Endothelial cell of umbilical vein (primary cell): ENCODE results near the gene FGD5. TPM values are rescaled to one million over a fixed set of nuclear protein-coding genes. Genes with fewer than 3 reads are reported as not detected.
A peak's percentile ranks its signal among the peaks of the same experiment; 100 is the strongest.

Experiments used
- BruUV-seq: library from RNA; stranded (reverse); fragments of 400-500 nt; replicated peaks from 2 replicates; lab custom pipeline; 2021; lab: Mats Ljungman, UMichigan
- CTCF ChIA-PET: fragments of 300-600, 350-600 bp; sonication (Branson Sonifier 250); formaldehyde crosslinking; loops from one replicate; lab custom pipeline; 2021; ENCODE audit warnings: antibody characterized with exemption, inconsistent platforms; lab: Charles Lee
- POLR2A ChIA-PET: fragments of 300-600, 350-600 bp; sonication (Branson Sonifier 250); formaldehyde crosslinking; loops from one replicate; lab custom pipeline; 2021; ENCODE audit warnings: antibody characterized with exemption, inconsistent platforms; lab: Charles Lee
- DNase-seq: peaks from one replicate; pipeline ENCODE4 v3.0.0-alpha.2; 2011; ENCODE audit warnings: low read depth, low spot score
- FAIRE-seq: peaks from 2 replicates; lab custom pipeline; 2011; peaks lifted over from hg19 to GRCh38; lab: Jason Lieb, UNC
- H2AFZ ChIP-seq: 2 replicates; pipeline ENCODE4 v1.6.0; 2012; ENCODE audit warnings: low read depth, low read length, control low read depth, inconsistent platforms
- H3K27ac ChIP-seq: 2 replicates; pipeline ENCODE4 v1.5.1; 2011; ENCODE audit warnings: low read depth, mild to moderate bottlenecking, control low read depth, low read length, moderate library complexity; ENCODE audit not compliant: insufficient read depth
- H3K27me3 ChIP-seq, 2 experiments: 2 replicates each; pipeline versions ENCODE4 v1.6.0 to v1.6.1; 2011; ENCODE audit warnings: low read length in 2 of 2, mixed read lengths in 1 of 2; ENCODE audit not compliant: control insufficient read depth in 2 of 2, insufficient read depth in 2 of 2
- H3K36me3 ChIP-seq, 2 experiments: 2 replicates in 1 of 2; 3 replicates in 1 of 2; pipeline ENCODE4 v1.5.1; 2011; ENCODE audit warnings: low read length in 2 of 2, mild to moderate bottlenecking in 1 of 2, moderate library complexity in 1 of 2; ENCODE audit not compliant: control insufficient read depth in 2 of 2, insufficient read depth in 2 of 2; ENCODE audit errors: extremely low read depth in 1 of 2
- H3K4me1 ChIP-seq: 3 replicates; pipeline ENCODE4 v1.5.1; 2011; ENCODE audit warnings: mild to moderate bottlenecking, low read length; ENCODE audit not compliant: control insufficient read depth, insufficient read depth; ENCODE audit errors: extremely low read depth
- H3K4me2 ChIP-seq: 2 replicates; pipeline ENCODE4 v1.6.1; 2011; ENCODE audit warnings: low read length, control low read depth, mixed read lengths; ENCODE audit not compliant: insufficient read depth
- H3K4me3 ChIP-seq, 3 experiments: fragments of 200-600 bp in 1 of 3; sonication (generic), shearing (Covaris generic) in 1 of 3; replicated peaks in 1 of 3; 2 replicates each; pipeline ENCODE4 v1.5.1; 2011 to 2016; ENCODE audit warnings: control low read depth in 3 of 3, low read length in 3 of 3, mild to moderate bottlenecking in 2 of 3, inconsistent platforms in 1 of 3, low read depth in 1 of 3, moderate library complexity in 1 of 3; ENCODE audit not compliant: insufficient read depth in 1 of 3
- H3K79me2 ChIP-seq: 2 replicates; pipeline ENCODE4 v1.6.0; 2012; ENCODE audit warnings: low read length, inconsistent platforms; ENCODE audit not compliant: control insufficient read depth, insufficient read depth
- H3K9ac ChIP-seq: replicated peaks from 2 replicates; pipeline ENCODE3; 2011; ENCODE audit warnings: low read length, control low read depth; ENCODE audit not compliant: insufficient read depth; ENCODE audit errors: extremely low read depth
- H3K9me1 ChIP-seq: replicated peaks from 3 replicates; pipeline ENCODE4 v1.6.0; 2011; ENCODE audit warnings: mild to moderate bottlenecking, low read length; ENCODE audit not compliant: control insufficient read depth, insufficient read depth; ENCODE audit errors: extremely low read depth
- H3K9me3 ChIP-seq: replicated peaks from 2 replicates; pipeline ENCODE4 v1.5.1; 2012; ENCODE audit warnings: low read length, inconsistent platforms; ENCODE audit not compliant: control insufficient read depth, insufficient read depth
- H4K20me1 ChIP-seq: replicated peaks from 2 replicates; pipeline ENCODE3; 2011; ENCODE audit warnings: mild to moderate bottlenecking, low read length; ENCODE audit not compliant: control insufficient read depth, insufficient read depth; ENCODE audit errors: extremely low read depth
- FOS ChIP-seq: IDR thresholded peaks from 2 replicates; pipeline ENCODE4 v1.6.1; 2011; ENCODE audit warnings: mild to moderate bottlenecking, low read length, moderate library complexity, borderline replicate concordance; ENCODE audit not compliant: insufficient read depth
- GATA2 ChIP-seq: IDR thresholded peaks from 2 replicates; pipeline ENCODE4 v1.7.0; 2011; ENCODE audit warnings: low read depth, mild to moderate bottlenecking, moderate library complexity, mixed read lengths, low read length; ENCODE audit not compliant: insufficient read length, insufficient read depth
- JUN ChIP-seq: IDR thresholded peaks from 2 replicates; pipeline ENCODE4 v1.6.1; 2011; ENCODE audit warnings: borderline replicate concordance, low read depth; ENCODE audit not compliant: insufficient read length, insufficient read depth
- dilution Hi-C: fragments of 300-500 bp; cut with MboI; formaldehyde crosslinking; loops from one replicate; pipeline ENCODE4 v1.15.0; 2019; ENCODE audit warnings: low sequenced_read_pairs; ENCODE audit not compliant: extremely low pct_ligation_motif_present
- intact Hi-C: fragments of 100-400 bp; cut with micrococcal nuclease; formaldehyde crosslinking; loops from one replicate; pipeline ENCODE4 v1.10.0; 2022
- polyA plus RNA-seq, 4 experiments: library from polyadenylated mRNA; depleted of rRNA in 3 of 4; stranded (reverse) in 3 of 4; unstranded in 1 of 4; fragments of >200 nt; gene quantifications; 2 replicates each; pipeline versions ENCODE4 v1.2.1 to v1.2.3, GENCODE V29; 2011 to 2012; ENCODE audit warnings: missing spikeins in 1 of 4
- total RNA-seq: library from RNA; stranded (reverse); gene quantifications from 2 replicates; pipeline ENCODE4 v1.2.3, GENCODE V29; 2021
- TF ChIP-seq, protein P1 (sequence below), 2 donors: IDR thresholded peaks; 1 replicate in 1 of 2; 2 replicates in 1 of 2; pipeline ENCODE4 v1.5.1; 2011; ENCODE audit warnings: low read length in 2 of 2, mild to moderate bottlenecking in 2 of 2, moderate library complexity in 2 of 2, control low read depth in 1 of 2, inconsistent platforms in 1 of 2, low read depth in 1 of 2; ENCODE audit not compliant: insufficient read depth in 1 of 2; ENCODE audit errors: extremely low read depth in 1 of 2

FGD5 gene
- total and polyA plus RNA-seq, 2 donors (not counting 3 experiments of a cell fraction or from before 2014, with no cell fraction given): 49.6 to 134 TPM

DNA sequence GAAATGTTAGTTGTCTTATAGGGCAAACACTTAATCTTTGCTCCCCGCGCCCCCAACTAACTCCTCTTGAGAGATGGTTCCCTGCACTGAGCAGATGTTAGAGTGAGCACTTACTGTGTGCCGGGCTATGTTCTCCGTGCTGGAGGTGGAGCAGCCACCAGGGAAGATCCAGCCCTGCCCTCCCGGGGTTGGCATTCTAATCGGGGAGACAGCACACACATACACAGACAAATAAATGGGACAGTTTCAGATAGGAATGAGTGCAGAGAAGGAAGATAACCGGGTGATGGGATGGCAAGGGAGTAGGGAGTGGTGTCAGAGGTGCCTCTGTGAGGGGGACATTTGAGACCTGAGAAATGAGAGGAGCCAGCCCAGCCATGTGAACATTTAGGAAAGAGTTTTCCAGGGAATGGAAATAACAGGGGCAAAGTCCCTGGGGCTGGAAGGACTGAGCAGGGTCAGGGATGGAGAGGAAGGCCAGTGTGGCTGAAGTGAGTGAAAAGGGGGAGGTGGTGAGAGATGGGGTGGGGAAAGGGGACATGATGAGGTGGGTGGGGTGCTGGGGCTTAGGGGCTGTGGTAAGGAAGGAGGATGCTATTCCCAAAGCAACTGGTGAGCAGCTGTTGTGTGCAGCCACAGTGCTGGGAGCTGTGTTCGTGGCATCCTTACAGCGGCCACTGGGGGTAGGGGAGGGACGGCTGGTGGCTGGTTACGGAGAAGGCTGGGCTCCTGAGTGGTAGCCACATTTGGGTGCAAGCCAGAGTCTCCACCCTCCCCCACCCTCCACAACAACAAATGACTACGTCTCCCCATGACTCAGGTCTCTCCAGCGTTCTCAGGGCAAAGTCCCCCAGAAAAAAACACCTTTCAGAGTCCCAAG, 15.4 kb upstream of the FGD5 start:
- H3K27me3 ChIP-seq: no peaks in the 10 kb centered on the region
- H3K27ac ChIP-seq: peak overlapping the region; percentile 93
- DNase-seq: peak; percentile 70
- no peaks in the 10 kb centered on the region for H3K79me2 ChIP-seq
- ChIA-PET POLR2A (no interaction called here), CTCF (interaction anchor here (1.0 to 2.0 kb wide), 3 partner anchors 10 to 118 kb away, joined by 3 to 5 read pairs (median 3); no protein-coding TSS in a partner anchor)
- H3K36me3 ChIP-seq: no peaks in the 10 kb centered on the region
- intact Hi-C loops: loop anchor here (10.0 kb wide), 2 partner anchors 241 to 369 kb away; no protein-coding TSS in a partner anchor
- H3K9ac ChIP-seq: peak overlapping the region; percentile 80
- no peaks in the 10 kb centered on the region for H3K9me1 ChIP-seq
- no peak overlapping the region for H3K4me3 ChIP-seq
- H3K4me2 ChIP-seq: peak overlapping the region; percentile 62
- peak overlapping the region; percentile 24 for H2AFZ ChIP-seq
- TF ChIP-seq, protein P1, sequence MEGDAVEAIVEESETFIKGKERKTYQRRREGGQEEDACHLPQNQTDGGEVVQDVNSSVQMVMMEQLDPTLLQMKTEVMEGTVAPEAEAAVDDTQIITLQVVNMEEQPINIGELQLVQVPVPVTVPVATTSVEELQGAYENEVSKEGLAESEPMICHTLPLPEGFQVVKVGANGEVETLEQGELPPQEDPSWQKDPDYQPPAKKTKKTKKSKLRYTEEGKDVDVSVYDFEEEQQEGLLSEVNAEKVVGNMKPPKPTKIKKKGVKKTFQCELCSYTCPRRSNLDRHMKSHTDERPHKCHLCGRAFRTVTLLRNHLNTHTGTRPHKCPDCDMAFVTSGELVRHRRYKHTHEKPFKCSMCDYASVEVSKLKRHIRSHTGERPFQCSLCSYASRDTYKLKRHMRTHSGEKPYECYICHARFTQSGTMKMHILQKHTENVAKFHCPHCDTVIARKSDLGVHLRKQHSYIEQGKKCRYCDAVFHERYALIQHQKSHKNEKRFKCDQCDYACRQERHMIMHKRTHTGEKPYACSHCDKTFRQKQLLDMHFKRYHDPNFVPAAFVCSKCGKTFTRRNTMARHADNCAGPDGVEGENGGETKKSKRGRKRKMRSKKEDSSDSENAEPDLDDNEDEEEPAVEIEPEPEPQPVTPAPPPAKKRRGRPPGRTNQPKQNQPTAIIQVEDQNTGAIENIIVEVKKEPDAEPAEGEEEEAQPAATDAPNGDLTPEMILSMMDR (IDR thresholded peaks at IDR 0.05; ENCODE audit: extremely low read depth in 1 of 2, insufficient read depth in 1 of 2, low read depth in 1 of 2, low read length in 2 of 2): peak in 1 of 2 donors; percentile 41
- TF ChIP-seq GATA2 (no peak), FOS (peak; percentile 34), JUN (peak; percentile 35)
- no peaks in the 10 kb centered on the region for H3K9me3 ChIP-seq
- H3K4me1 ChIP-seq: peaks cover 44% of the 10 kb centered on the region
- BruUV-seq: no TSS peak
- no peaks in the 10 kb centered on the region for H4K20me1 ChIP-seq
- FAIRE-seq: peak; percentile 96
- dilution Hi-C loops: no loop called here
